OCI-LY1 (cell line): ENCODE measurements around the gene DEPDC7.
"Not testable (repeated sequence)": the region's sequence is repeated elsewhere in the genome, so short reads cannot be mapped to it uniquely, and the experiment has no call there.

Experiments used
- H2AFZ ChIP-seq: fragments of 200-600 bp; sonication (generic), shearing (Covaris generic); 2 replicates; pipeline ENCODE4 v1.6.0; 2014; ENCODE audit warnings: antibody characterized with exemption, mild to moderate bottlenecking, low read length
- H3F3A ChIP-seq: fragments of 200-600 bp; sonication (generic), shearing (Covaris generic); 2 replicates; pipeline ENCODE4 v1.6.0; 2014; ENCODE audit warnings: mild to moderate bottlenecking, antibody characterized with exemption, low read length, moderate library complexity; ENCODE audit not compliant: insufficient read depth
- H3K27ac ChIP-seq: fragments of 200-600 bp; sonication (generic); 2 replicates; pipeline ENCODE4 v1.5.1; 2014; ENCODE audit warnings: low read length, mixed run types, mild to moderate bottlenecking, low read depth; ENCODE audit not compliant: poor library complexity, severe bottlenecking
- H3K27me3 ChIP-seq: fragments of 200-600 bp; sonication (generic); 2 replicates; pipeline ENCODE4 v1.6.0; 2014; ENCODE audit warnings: antibody characterized with exemption, mild to moderate bottlenecking, low read length, moderate library complexity; ENCODE audit not compliant: insufficient read depth
- H3K36me3 ChIP-seq: fragments of 200-600 bp; sonication (generic); 2 replicates; pipeline ENCODE4 v1.6.1; 2014; ENCODE audit warnings: mild to moderate bottlenecking, antibody characterized with exemption, low read length, moderate library complexity, mixed read lengths; ENCODE audit not compliant: insufficient read depth
- H3K4me1 ChIP-seq: fragments of 200-600 bp; sonication (generic); 2 replicates; pipeline ENCODE4 v1.5.1; 2014; ENCODE audit warnings: mild to moderate bottlenecking, low read length, moderate library complexity; ENCODE audit not compliant: insufficient read depth, severe bottlenecking
- H3K4me2 ChIP-seq: fragments of 200-600 bp; sonication (generic), shearing (Covaris generic); 2 replicates; pipeline ENCODE4 v1.6.1; 2014; ENCODE audit warnings: low read length
- H3K4me3 ChIP-seq: fragments of 200-600 bp; sonication (generic); 2 replicates; pipeline ENCODE4 v1.5.1; 2014; ENCODE audit warnings: low read length, low read depth, mild to moderate bottlenecking, mixed read lengths; ENCODE audit not compliant: poor library complexity, severe bottlenecking
- H3K79me2 ChIP-seq: fragments of 200-600 bp; shearing (Covaris generic); 2 replicates; pipeline ENCODE4 v1.6.1; 2016; ENCODE audit warnings: mixed run types, low read length, mixed read lengths; ENCODE audit not compliant: insufficient read depth
- H3K9ac ChIP-seq: fragments of 200-600 bp; sonication (generic), shearing (Covaris generic); 2 replicates; pipeline ENCODE4 v1.6.1; 2014; ENCODE audit warnings: mild to moderate bottlenecking, low read length, mixed read lengths
- H3K9me2 ChIP-seq: fragments of 200-600 bp; sonication (generic), shearing (Covaris generic); 2 replicates; pipeline ENCODE4 v1.6.1; 2014; ENCODE audit warnings: low read depth, mild to moderate bottlenecking, low read length, mixed read lengths
- H3K9me3 ChIP-seq: fragments of 200-600 bp; shearing (Covaris generic); 2 replicates; pipeline ENCODE4 v1.6.1; 2014; ENCODE audit warnings: low read length, mixed read lengths
- H4K20me1 ChIP-seq: fragments of 200-600 bp; sonication (generic), shearing (Covaris generic); 2 replicates; pipeline ENCODE4 v1.6.0; 2016; ENCODE audit warnings: mild to moderate bottlenecking, low read length; ENCODE audit not compliant: insufficient read depth
- CTCF ChIP-seq: fragments of 200-600 bp; sonication (generic), shearing (Covaris generic); IDR thresholded peaks from 2 replicates; pipeline ENCODE4 v1.5.1; 2017; ENCODE audit warnings: mild to moderate bottlenecking, antibody characterized with exemption, low read length, moderate library complexity, mixed read lengths
- EZH2 ChIP-seq: fragments of 200-600 bp; sonication (generic), shearing (Covaris generic); IDR thresholded peaks from 2 replicates; pipeline ENCODE4 v1.8.0; 2017; ENCODE audit warnings: borderline replicate concordance, mixed run types, mild to moderate bottlenecking, antibody characterized with exemption, low read length, moderate library complexity, mixed read lengths

The DEPDC7 gene

GRCh38 chr11:33044285-33044756 is 28.6 kb downstream of the DEPDC7 start:
- Histone ChIP-seq H3F3A (no peaks in the 10 kb centered on the region), H3K4me2 (no peak overlapping the region)
- TF ChIP-seq EZH2, result no peak
- TF ChIP-seq CTCF, result no peak

DNA sequence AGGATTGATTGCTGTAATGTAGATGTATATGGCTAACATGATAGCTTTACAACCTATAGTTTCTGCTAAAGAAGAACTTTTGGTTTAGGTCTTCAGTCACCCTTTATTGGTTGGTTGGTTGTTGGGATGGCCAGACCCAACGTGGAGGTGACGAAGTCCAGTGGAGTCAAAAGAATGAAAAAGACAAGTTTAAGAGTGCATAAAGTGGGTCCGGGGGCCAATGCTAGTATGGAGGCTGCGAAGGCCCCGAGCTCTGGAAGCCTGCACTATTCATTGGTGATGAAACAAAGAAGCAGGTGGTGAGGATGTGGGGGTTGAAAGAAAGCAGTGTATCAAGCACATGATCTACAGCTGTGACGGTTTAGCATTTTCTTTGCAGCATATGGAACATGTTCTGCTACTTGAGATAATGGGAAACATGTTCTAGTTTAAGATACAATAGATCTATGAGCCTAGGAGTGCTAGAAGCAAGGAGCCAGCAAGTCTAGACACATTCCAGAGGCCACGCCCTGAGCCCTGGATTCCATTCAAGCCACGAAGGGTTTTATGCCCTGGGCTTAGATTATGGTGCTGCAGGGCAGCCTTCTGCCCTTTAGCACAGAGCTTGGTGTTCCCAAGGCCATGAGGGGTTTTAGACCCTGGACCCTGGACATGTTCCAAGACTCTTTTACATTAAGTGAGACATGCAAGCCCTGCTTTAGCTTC is 30.0 kb downstream of the DEPDC7 start:
- Histone ChIP-seq H3K9me3 (no peaks in the 10 kb centered on the region), H2AFZ (no peak overlapping the region), H3K4me1 (peaks cover 12% of the 10 kb centered on the region), H4K20me1 (no peaks in the 10 kb centered on the region), H3K27me3 (no peaks in the 10 kb centered on the region), H3K9me2 (no peaks in the 10 kb centered on the region), H3K36me3 (peaks cover 27% of the 10 kb centered on the region; the same call in 1 of the 2 replicates), H3K9ac (no peak overlapping the region), H3K27ac (no peak overlapping the region), H3K4me3 (no peak overlapping the region), H3F3A (no peaks in the 10 kb centered on the region), H3K4me2 (no peak overlapping the region), H3K79me2 (no peaks in the 10 kb centered on the region)
- TF ChIP-seq EZH2 (no peak), CTCF (no peak)

More at GRCh38 chr11:33044285-33044756, 28.6 kb downstream of the DEPDC7 start:
- no peaks in the 10 kb centered on the region for H4K20me1 ChIP-seq
- peaks cover 27% of the 10 kb centered on the region; the same call in 1 of the 2 replicates for H3K36me3 ChIP-seq
- no peaks in the 10 kb centered on the region for H3K9me3 ChIP-seq
- H3K4me3 ChIP-seq, result no peak overlapping the region
- H3K9ac ChIP-seq, result no peak overlapping the region
- no peak overlapping the region for H2AFZ ChIP-seq
- no peak overlapping the region for H3K27ac ChIP-seq
- H3K4me1 ChIP-seq, result peaks cover 19% of the 10 kb centered on the region
- H3K79me2 ChIP-seq, result no peaks in the 10 kb centered on the region
- H3K27me3 ChIP-seq, result no peaks in the 10 kb centered on the region
- no peaks in the 10 kb centered on the region for H3K9me2 ChIP-seq

GRCh38 chr11:33048701-33049100 is 33.0 kb downstream of the DEPDC7 start:
- H3K4me3 ChIP-seq, H2AFZ ChIP-seq, H3K79me2 ChIP-seq, H3K4me1 ChIP-seq, H3K27me3 ChIP-seq, H3K9ac ChIP-seq, H3K27ac ChIP-seq, H4K20me1 ChIP-seq, H3K9me3 ChIP-seq, H3F3A ChIP-seq, H3K4me2 ChIP-seq, H3K9me2 ChIP-seq: not testable (repeated sequence)
- peaks cover 27% of the 10 kb centered on the region; the same call in 1 of the 2 replicates for H3K36me3 ChIP-seq

- not testable (repeated sequence) for H3K27ac ChIP-seq, H3K4me3 ChIP-seq, H3K9me3 ChIP-seq, H3K9ac ChIP-seq, H3K4me1 ChIP-seq, H3K79me2 ChIP-seq, H3K4me2 ChIP-seq, H3K27me3 ChIP-seq, H2AFZ ChIP-seq, H3F3A ChIP-seq, H4K20me1 ChIP-seq, H3K9me2 ChIP-seq
- peaks cover 24% of the 10 kb centered on the region; the same call in 1 of the 2 replicates for H3K36me3 ChIP-seq
These were observed 34.1 kb downstream of the DEPDC7 start for GRCh38 chr11:33049565-33050408.
